Endothelial cell of umbilical vein (primary cell): Measurements from ENCODE around the gene B9D1. TPM values are rescaled to one million over a fixed set of nuclear protein-coding genes. Genes with fewer than 3 reads are reported as not detected.

Experiments
- BruUV-seq: library from RNA; stranded (reverse); fragments of 400-500 nt; replicated peaks from 2 replicates; lab custom pipeline; 2021; lab: Mats Ljungman, UMichigan
- CTCF ChIA-PET: fragments of 300-600, 350-600 bp; sonication (Branson Sonifier 250); formaldehyde crosslinking; loops from one replicate; lab custom pipeline; 2021; ENCODE audit warnings: antibody characterized with exemption, inconsistent platforms; lab: Charles Lee
- POLR2A ChIA-PET: fragments of 300-600, 350-600 bp; sonication (Branson Sonifier 250); formaldehyde crosslinking; loops from one replicate; lab custom pipeline; 2021; ENCODE audit warnings: antibody characterized with exemption, inconsistent platforms; lab: Charles Lee
- DNase-seq: peaks from one replicate; pipeline ENCODE4 v3.0.0-alpha.2; 2011; ENCODE audit warnings: low read depth, low spot score
- FAIRE-seq: peaks from 2 replicates; lab custom pipeline; 2011; peaks lifted over from hg19 to GRCh38; lab: Jason Lieb, UNC
- H2AFZ ChIP-seq: 2 replicates; pipeline ENCODE4 v1.6.0; 2012; ENCODE audit warnings: low read depth, low read length, control low read depth, inconsistent platforms
- H3K27ac ChIP-seq: 2 replicates; pipeline ENCODE4 v1.5.1; 2011; ENCODE audit warnings: low read depth, mild to moderate bottlenecking, control low read depth, low read length, moderate library complexity; ENCODE audit not compliant: insufficient read depth
- H3K27me3 ChIP-seq, 2 experiments: 2 replicates each; pipeline versions ENCODE4 v1.6.0 to v1.6.1; 2011; ENCODE audit warnings: low read length in 2 of 2, mixed read lengths in 1 of 2; ENCODE audit not compliant: control insufficient read depth in 2 of 2, insufficient read depth in 2 of 2
- H3K36me3 ChIP-seq, 2 experiments: 2 replicates in 1 of 2; 3 replicates in 1 of 2; pipeline ENCODE4 v1.5.1; 2011; ENCODE audit warnings: low read length in 2 of 2, mild to moderate bottlenecking in 1 of 2, moderate library complexity in 1 of 2; ENCODE audit not compliant: control insufficient read depth in 2 of 2, insufficient read depth in 2 of 2; ENCODE audit errors: extremely low read depth in 1 of 2
- H3K4me1 ChIP-seq: 3 replicates; pipeline ENCODE4 v1.5.1; 2011; ENCODE audit warnings: mild to moderate bottlenecking, low read length; ENCODE audit not compliant: control insufficient read depth, insufficient read depth; ENCODE audit errors: extremely low read depth
- H3K4me2 ChIP-seq: 2 replicates; pipeline ENCODE4 v1.6.1; 2011; ENCODE audit warnings: low read length, control low read depth, mixed read lengths; ENCODE audit not compliant: insufficient read depth
- H3K4me3 ChIP-seq, 3 experiments: fragments of 200-600 bp in 1 of 3; sonication (generic), shearing (Covaris generic) in 1 of 3; replicated peaks in 1 of 3; 2 replicates each; pipeline ENCODE4 v1.5.1; 2011 to 2016; ENCODE audit warnings: control low read depth in 3 of 3, low read length in 3 of 3, mild to moderate bottlenecking in 2 of 3, inconsistent platforms in 1 of 3, low read depth in 1 of 3, moderate library complexity in 1 of 3; ENCODE audit not compliant: insufficient read depth in 1 of 3
- H3K79me2 ChIP-seq: 2 replicates; pipeline ENCODE4 v1.6.0; 2012; ENCODE audit warnings: low read length, inconsistent platforms; ENCODE audit not compliant: control insufficient read depth, insufficient read depth
- H3K9ac ChIP-seq: replicated peaks from 2 replicates; pipeline ENCODE3; 2011; ENCODE audit warnings: low read length, control low read depth; ENCODE audit not compliant: insufficient read depth; ENCODE audit errors: extremely low read depth
- H3K9me1 ChIP-seq: replicated peaks from 3 replicates; pipeline ENCODE4 v1.6.0; 2011; ENCODE audit warnings: mild to moderate bottlenecking, low read length; ENCODE audit not compliant: control insufficient read depth, insufficient read depth; ENCODE audit errors: extremely low read depth
- H3K9me3 ChIP-seq: replicated peaks from 2 replicates; pipeline ENCODE4 v1.5.1; 2012; ENCODE audit warnings: low read length, inconsistent platforms; ENCODE audit not compliant: control insufficient read depth, insufficient read depth
- H4K20me1 ChIP-seq: replicated peaks from 2 replicates; pipeline ENCODE3; 2011; ENCODE audit warnings: mild to moderate bottlenecking, low read length; ENCODE audit not compliant: control insufficient read depth, insufficient read depth; ENCODE audit errors: extremely low read depth
- EZH2 ChIP-seq: IDR thresholded peaks from 2 replicates; pipeline ENCODE4 v1.6.1; 2012; ENCODE audit warnings: borderline replicate concordance, low read depth, mild to moderate bottlenecking, moderate library complexity, low read length, inconsistent platforms; ENCODE audit not compliant: severe bottlenecking
- FOS ChIP-seq: IDR thresholded peaks from 2 replicates; pipeline ENCODE4 v1.6.1; 2011; ENCODE audit warnings: mild to moderate bottlenecking, low read length, moderate library complexity, borderline replicate concordance; ENCODE audit not compliant: insufficient read depth
- GATA2 ChIP-seq: IDR thresholded peaks from 2 replicates; pipeline ENCODE4 v1.7.0; 2011; ENCODE audit warnings: low read depth, mild to moderate bottlenecking, moderate library complexity, mixed read lengths, low read length; ENCODE audit not compliant: insufficient read length, insufficient read depth
- JUN ChIP-seq: IDR thresholded peaks from 2 replicates; pipeline ENCODE4 v1.6.1; 2011; ENCODE audit warnings: borderline replicate concordance, low read depth; ENCODE audit not compliant: insufficient read length, insufficient read depth
- MYC ChIP-seq: IDR thresholded peaks from one replicate; pipeline ENCODE4 v1.6.1; 2011; ENCODE audit warnings: mild to moderate bottlenecking, low read depth, low read length
- POLR2A ChIP-seq: IDR thresholded peaks from 2 replicates; pipeline ENCODE4 v1.6.1; 2012; ENCODE audit warnings: low read depth, mild to moderate bottlenecking, control low read depth, low read length
- POLR2AphosphoS5 ChIP-seq: IDR thresholded peaks from 2 replicates; pipeline ENCODE4 v1.6.1; 2012; ENCODE audit warnings: low read depth, mild to moderate bottlenecking, control low read depth, low read length, moderate library complexity; ENCODE audit not compliant: insufficient read depth
- dilution Hi-C: fragments of 300-500 bp; cut with MboI; formaldehyde crosslinking; loops from one replicate; pipeline ENCODE4 v1.15.0; 2019; ENCODE audit warnings: low sequenced_read_pairs; ENCODE audit not compliant: extremely low pct_ligation_motif_present
- intact Hi-C: fragments of 100-400 bp; cut with micrococcal nuclease; formaldehyde crosslinking; loops from one replicate; pipeline ENCODE4 v1.10.0; 2022
- polyA plus RNA-seq, 4 experiments: library from polyadenylated mRNA; depleted of rRNA in 3 of 4; stranded (reverse) in 3 of 4; unstranded in 1 of 4; fragments of >200 nt; gene quantifications; 2 replicates each; pipeline versions ENCODE4 v1.2.1 to v1.2.3, GENCODE V29; 2011 to 2012; ENCODE audit warnings: missing spikeins in 1 of 4
- total RNA-seq: library from RNA; stranded (reverse); gene quantifications from 2 replicates; pipeline ENCODE4 v1.2.3, GENCODE V29; 2021
- TF ChIP-seq, protein P1 (sequence below), 2 donors: IDR thresholded peaks; 1 replicate in 1 of 2; 2 replicates in 1 of 2; pipeline ENCODE4 v1.5.1; 2011; ENCODE audit warnings: low read length in 2 of 2, mild to moderate bottlenecking in 2 of 2, moderate library complexity in 2 of 2, control low read depth in 1 of 2, inconsistent platforms in 1 of 2, low read depth in 1 of 2; ENCODE audit not compliant: insufficient read depth in 1 of 2; ENCODE audit errors: extremely low read depth in 1 of 2
- TF ChIP-seq, protein P2 (sequence below): IDR thresholded peaks from 2 replicates; pipeline ENCODE4 v1.6.1; 2011; ENCODE audit not compliant: insufficient read depth, insufficient read length

The B9D1 gene
- total and polyA plus RNA-seq, 2 donors (not counting 3 experiments of a cell fraction or from before 2014, with no cell fraction given): 20.5 to 55.8 TPM

DNA sequence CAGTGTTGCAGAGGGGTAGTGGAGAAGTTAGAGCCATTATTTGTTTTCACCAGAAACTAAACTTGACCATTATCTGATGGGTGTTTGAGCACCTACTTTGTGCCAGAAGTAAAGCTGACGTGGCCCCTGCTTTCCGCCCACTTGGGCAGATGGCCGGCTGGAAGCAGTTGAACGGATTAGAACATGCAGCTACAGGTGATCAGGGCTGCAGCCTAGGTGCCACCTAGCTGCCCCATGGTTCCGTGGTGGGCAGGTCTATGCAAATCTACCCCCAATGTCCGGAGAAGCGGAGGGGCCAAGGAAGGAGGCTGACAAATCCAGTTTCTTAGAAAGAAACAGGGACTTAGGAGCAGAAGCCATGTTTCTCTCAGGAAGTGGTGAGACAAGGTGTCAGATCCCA lies 62.7 kb downstream of the B9D1 start:
- Histone ChIP-seq H3K9me3 (no peaks in the 10 kb centered on the region), H3K9me1 (no peaks in the 10 kb centered on the region), H4K20me1 (no peaks in the 10 kb centered on the region), H3K27ac (no peak overlapping the region), H3K79me2 (peaks cover 10% of the 10 kb centered on the region), H3K4me2 (no peak overlapping the region), H3K9ac (no peak overlapping the region), H3K27me3 (no peaks in the 10 kb centered on the region), H3K4me1 (peaks cover 22% of the 10 kb centered on the region), H3K36me3 (peaks cover 0 to 3% of the 10 kb centered on the region in 2 experiments), H3K4me3 (no peak overlapping the region), H2AFZ (no peak overlapping the region)
- BruUV-seq: no TSS peak
- ChIA-PET POLR2A (no interaction called here), CTCF (interaction anchor here (1.6 to 1.8 kb wide), 2 partner anchors 9 to 39 kb away, joined by 5 read pairs; no protein-coding TSS in a partner anchor)
- FAIRE-seq (no peak), DNase-seq (no peak)
- TF ChIP-seq, protein P1, sequence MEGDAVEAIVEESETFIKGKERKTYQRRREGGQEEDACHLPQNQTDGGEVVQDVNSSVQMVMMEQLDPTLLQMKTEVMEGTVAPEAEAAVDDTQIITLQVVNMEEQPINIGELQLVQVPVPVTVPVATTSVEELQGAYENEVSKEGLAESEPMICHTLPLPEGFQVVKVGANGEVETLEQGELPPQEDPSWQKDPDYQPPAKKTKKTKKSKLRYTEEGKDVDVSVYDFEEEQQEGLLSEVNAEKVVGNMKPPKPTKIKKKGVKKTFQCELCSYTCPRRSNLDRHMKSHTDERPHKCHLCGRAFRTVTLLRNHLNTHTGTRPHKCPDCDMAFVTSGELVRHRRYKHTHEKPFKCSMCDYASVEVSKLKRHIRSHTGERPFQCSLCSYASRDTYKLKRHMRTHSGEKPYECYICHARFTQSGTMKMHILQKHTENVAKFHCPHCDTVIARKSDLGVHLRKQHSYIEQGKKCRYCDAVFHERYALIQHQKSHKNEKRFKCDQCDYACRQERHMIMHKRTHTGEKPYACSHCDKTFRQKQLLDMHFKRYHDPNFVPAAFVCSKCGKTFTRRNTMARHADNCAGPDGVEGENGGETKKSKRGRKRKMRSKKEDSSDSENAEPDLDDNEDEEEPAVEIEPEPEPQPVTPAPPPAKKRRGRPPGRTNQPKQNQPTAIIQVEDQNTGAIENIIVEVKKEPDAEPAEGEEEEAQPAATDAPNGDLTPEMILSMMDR (IDR thresholded peaks at IDR 0.05; ENCODE audit: extremely low read depth in 1 of 2, insufficient read depth in 1 of 2, low read depth in 1 of 2, low read length in 2 of 2): no peak
- TF ChIP-seq FOS (no peak), JUN (no peak), POLR2A (no peak), MYC (no peak), GATA2 (no peak), POLR2AphosphoS5 (no peak), EZH2 (no peak)
- TF ChIP-seq, protein P2, sequence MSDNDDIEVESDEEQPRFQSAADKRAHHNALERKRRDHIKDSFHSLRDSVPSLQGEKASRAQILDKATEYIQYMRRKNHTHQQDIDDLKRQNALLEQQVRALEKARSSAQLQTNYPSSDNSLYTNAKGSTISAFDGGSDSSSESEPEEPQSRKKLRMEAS: no peak
- intact Hi-C loops (no loop called here), dilution Hi-C loops (no loop called here)
